Measurements from ENCODE around the gene C6orf47. TPM values are rescaled to one million over a fixed set of nuclear protein-coding genes. Genes with fewer than 3 reads are reported as not detected.

C6orf47 gene
- total RNA-seq, 4 donors from 2014 or later = 22.2 to 34.9 (median 26.8) TPM

DNA sequence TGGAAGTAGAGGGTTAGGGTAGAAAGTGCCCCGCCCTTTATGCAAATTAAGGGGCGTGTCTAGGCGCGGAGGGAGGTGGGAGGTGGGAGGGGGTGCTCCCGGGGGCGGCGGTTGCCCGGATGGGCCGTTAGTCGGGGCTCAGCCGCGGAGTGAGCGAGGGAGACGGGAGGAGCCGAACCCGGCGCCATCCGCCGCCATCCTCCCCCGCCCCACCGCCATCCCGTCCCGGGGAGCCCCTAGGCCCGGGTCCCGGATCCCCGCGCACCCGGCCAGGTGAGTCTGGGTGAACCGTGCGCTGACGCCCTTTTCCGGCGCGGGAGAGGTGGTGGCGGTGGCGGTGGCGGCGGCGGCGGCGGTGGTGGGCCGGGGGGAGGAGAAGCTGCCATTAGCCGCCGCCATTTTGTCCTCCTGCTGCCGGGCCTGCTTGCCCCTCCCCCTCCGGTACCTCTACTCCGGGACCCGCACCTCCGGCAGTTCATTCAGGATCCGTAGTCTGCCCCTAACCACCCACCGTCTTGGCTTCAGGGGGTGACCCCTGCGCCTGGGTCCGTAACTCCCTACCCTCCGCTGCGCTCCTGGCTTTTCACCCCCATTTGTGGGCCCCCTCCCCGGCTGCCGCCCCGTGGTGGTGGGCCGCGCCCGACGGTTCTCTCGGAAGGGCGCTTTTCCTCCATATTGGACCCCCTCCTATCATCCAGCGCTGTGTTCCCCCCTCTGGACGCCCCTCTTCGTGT is 39.8 kb downstream of the C6orf47 start, which contains the start of gene PRRC2A:
TSS of gene PRRC2A (plus strand) at position 130 of the 734 bp plus-strand sequence. CDS start 2,075 bp downstream, outside the sequence.
- in situ Hi-C loops (cut with MboI; ENCODE audit: low sequenced_read_pairs in 4 of 4) = no loop called here
- Histone ChIP-seq H3K36me3 (peaks cover 0 to 31% of the 10 kb centered on the region in 2 donors), H3K4me3 (peak within 1 kb of the TSS; percentile 69 to 95 (median 82)), H3K27me3 (no peaks in the 10 kb centered on the region), H3K4me1 (peaks cover 19 to 21% of the 10 kb centered on the region in 2 donors), H3K27ac (peak within 1 kb of the TSS; percentile 91 to 97 (median 96)), H3K9me3 (no peaks in the 10 kb centered on the region)
- DNase-seq = peak; percentile 77 to 95
- intact Hi-C loops (cut with DNase I; ENCODE audit: low total_unique reads) = loop anchor here (1.0 to 10.0 kb wide), 6 partner anchors 32 to 1006 kb away; partner anchors contain the start of genes ATP6V1G2, BAG6, FKBPL and MRPS18B
- ATAC-seq = peak; percentile 53 to 87
- peak; percentile 53 to 82 for TF ChIP-seq POLR2A (IDR thresholded peaks at IDR 0.05)
- TF ChIP-seq, protein P1, sequence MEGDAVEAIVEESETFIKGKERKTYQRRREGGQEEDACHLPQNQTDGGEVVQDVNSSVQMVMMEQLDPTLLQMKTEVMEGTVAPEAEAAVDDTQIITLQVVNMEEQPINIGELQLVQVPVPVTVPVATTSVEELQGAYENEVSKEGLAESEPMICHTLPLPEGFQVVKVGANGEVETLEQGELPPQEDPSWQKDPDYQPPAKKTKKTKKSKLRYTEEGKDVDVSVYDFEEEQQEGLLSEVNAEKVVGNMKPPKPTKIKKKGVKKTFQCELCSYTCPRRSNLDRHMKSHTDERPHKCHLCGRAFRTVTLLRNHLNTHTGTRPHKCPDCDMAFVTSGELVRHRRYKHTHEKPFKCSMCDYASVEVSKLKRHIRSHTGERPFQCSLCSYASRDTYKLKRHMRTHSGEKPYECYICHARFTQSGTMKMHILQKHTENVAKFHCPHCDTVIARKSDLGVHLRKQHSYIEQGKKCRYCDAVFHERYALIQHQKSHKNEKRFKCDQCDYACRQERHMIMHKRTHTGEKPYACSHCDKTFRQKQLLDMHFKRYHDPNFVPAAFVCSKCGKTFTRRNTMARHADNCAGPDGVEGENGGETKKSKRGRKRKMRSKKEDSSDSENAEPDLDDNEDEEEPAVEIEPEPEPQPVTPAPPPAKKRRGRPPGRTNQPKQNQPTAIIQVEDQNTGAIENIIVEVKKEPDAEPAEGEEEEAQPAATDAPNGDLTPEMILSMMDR (IDR thresholded peaks at IDR 0.05 in 4 of 5, conservative IDR thresholded peaks at IDR 0.05 in 1 of 5) = no peak

DNA sequence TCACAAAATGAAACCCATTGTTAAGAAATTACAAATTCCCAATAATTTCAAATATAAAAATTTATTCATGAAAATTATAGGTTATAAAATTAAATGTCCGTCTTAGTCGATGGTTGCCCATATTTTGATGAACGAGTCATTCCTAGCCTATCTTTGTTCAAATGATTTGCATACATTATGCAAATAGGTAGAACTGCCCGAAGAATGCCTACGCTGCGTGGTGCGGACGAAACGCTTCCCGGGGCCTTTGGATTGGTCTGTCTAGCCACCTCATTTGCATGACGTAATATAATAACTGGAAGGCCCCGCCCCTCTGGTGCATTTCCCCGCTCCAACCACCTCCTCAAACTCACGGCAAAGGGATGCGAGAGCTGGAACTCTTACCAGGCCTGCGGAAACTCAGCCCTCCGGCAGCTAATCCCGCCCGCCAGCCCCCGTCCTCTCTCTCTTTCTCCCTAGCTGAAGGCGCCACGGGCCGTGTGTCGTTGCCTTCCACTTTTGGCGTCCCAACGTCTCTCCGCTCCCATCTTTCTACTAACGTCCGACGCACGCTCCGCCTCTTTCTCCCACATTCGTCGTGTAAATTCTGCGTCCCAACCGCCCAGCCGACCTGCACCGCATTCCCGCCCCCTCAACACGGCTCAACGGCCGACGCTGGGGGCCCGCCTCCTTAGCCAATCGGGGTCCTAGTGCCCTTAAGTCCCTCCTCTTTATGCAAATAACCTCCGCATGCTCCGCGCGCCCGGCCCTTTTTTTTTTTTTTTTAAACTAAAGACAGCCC is 40.6 kb downstream of the C6orf47 start:
- in situ Hi-C loops (cut with MboI; ENCODE audit: low sequenced_read_pairs in 4 of 4) = no loop called here
- no peaks in the 10 kb centered on the region for H3K27me3 ChIP-seq
- peak; percentile 86 to 87 for ATAC-seq
- TF ChIP-seq POLR2A (IDR thresholded peaks at IDR 0.05) = peak; percentile 69 to 90
- TF ChIP-seq, protein P1 (IDR thresholded peaks at IDR 0.05 in 4 of 5, conservative IDR thresholded peaks at IDR 0.05 in 1 of 5) = no peak
- peak overlapping the region; percentile 91 to 97 (median 96) for H3K27ac ChIP-seq
- peaks cover 19 to 21% of the 10 kb centered on the region in 2 donors for H3K4me1 ChIP-seq
- H3K4me3 ChIP-seq = peak overlapping the region; percentile 62 to 95 (median 82)
- H3K36me3 ChIP-seq = peaks cover 0 to 23% of the 10 kb centered on the region in 2 donors
- DNase-seq = peak; percentile 97 to 99
- no peaks in the 10 kb centered on the region for H3K9me3 ChIP-seq
- intact Hi-C loops (cut with DNase I; ENCODE audit: low total_unique reads) = loop anchor here (1.0 to 10.0 kb wide), 6 partner anchors 32 to 1005 kb away; partner anchors contain the start of genes ATP6V1G2, BAG6, FKBPL and MRPS18B

DNA sequence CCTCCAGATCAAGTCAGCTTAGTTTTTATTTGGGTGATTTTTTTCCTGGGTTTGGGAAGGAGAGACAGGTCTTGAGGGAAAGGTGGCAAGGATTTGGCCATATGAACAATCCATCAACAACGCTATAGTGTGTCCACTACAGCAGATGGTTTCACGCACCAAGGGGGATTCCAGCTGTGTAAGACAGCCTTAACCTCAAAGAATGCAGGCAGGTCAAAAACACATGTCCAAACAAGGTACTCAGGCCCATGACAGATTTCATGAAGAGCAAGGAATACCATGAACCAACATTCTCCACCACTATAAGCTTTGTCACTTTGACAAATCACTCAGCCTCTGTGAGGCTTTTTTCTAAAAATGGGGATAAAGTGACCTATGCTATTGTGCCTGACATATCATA is 43.6 kb downstream of the C6orf47 start:
- no peaks in the 10 kb centered on the region for H3K27me3 ChIP-seq
- no peak for ATAC-seq
- H3K4me3 ChIP-seq = no peak overlapping the region
- intact Hi-C loops (cut with DNase I; ENCODE audit: low total_unique reads) (no loop called here), in situ Hi-C loops (cut with MboI; ENCODE audit: low sequenced_read_pairs in 4 of 4) (no loop called here)
- H3K4me1 ChIP-seq = peaks cover 12 to 13% of the 10 kb centered on the region in 2 donors
- TF ChIP-seq POLR2A (IDR thresholded peaks at IDR 0.05) = no peak
- TF ChIP-seq, protein P1 (IDR thresholded peaks at IDR 0.05 in 4 of 5, conservative IDR thresholded peaks at IDR 0.05 in 1 of 5) = no peak
- H3K9me3 ChIP-seq = no peaks in the 10 kb centered on the region
- H3K36me3 ChIP-seq = no peaks in the 10 kb centered on the region
- no peak overlapping the region for H3K27ac ChIP-seq
- no peak for DNase-seq

DNA sequence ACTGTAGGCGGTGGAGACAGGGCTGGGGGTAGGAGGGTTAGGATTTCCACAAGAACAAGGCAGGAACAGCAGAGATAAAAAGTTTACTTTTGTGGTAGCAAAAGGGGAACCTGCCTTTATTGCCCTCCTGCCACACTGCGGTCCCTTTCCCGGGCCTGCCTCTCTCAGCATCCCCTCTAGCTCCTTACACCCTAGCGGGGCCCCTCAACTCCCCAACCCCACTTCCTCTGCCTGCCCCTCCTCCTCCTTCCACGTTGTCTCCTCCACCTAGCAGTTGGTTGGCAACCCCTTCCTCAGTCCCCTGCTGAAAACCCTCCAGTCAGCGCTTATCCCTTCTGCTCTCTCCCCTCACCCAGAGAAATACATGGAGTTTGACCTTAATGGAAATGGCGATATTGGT is 44.8 kb downstream of the C6orf47 start:
- H3K4me3 ChIP-seq = peak overlapping the region in 1 of 4 donors; percentile 27
- in situ Hi-C loops (cut with MboI; ENCODE audit: low sequenced_read_pairs in 4 of 4) = no loop called here
- intact Hi-C loops (cut with DNase I; ENCODE audit: low total_unique reads) = no loop called here
- H3K27ac ChIP-seq = no peak overlapping the region
- H3K9me3 ChIP-seq = no peaks in the 10 kb centered on the region
- TF ChIP-seq POLR2A (IDR thresholded peaks at IDR 0.05) = no peak
- TF ChIP-seq, protein P1 (IDR thresholded peaks at IDR 0.05 in 4 of 5, conservative IDR thresholded peaks at IDR 0.05 in 1 of 5) = no peak
- ATAC-seq = no peak
- H3K4me1 ChIP-seq = peaks cover 4% of the 10 kb centered on the region in 2 donors
- no peaks in the 10 kb centered on the region for H3K27me3 ChIP-seq
- DNase-seq = no peak
- no peaks in the 10 kb centered on the region for H3K36me3 ChIP-seq

All from gastrocnemius medialis (tissue), 4 donors.